HUES64 (cell line): Measurements from ENCODE around the gene PTBP1. TPM values are rescaled to one million over a fixed set of nuclear protein-coding genes. Genes with fewer than 3 reads are reported as not detected.

Experiments
- H3K27ac ChIP-seq: 2 replicates; pipeline ENCODE4 v1.7.0; 2013; ENCODE audit warnings: low read depth, low read length, inconsistent platforms
- H3K27me3 ChIP-seq: 2 replicates; pipeline ENCODE4 v1.6.1; 2013; ENCODE audit warnings: mild to moderate bottlenecking, low read length; ENCODE audit not compliant: insufficient read depth
- H3K36me3 ChIP-seq: 2 replicates; pipeline ENCODE4 v1.6.1; 2013; ENCODE audit warnings: mild to moderate bottlenecking, low read length; ENCODE audit not compliant: insufficient read depth
- H3K4me1 ChIP-seq: 2 replicates; pipeline ENCODE4 v1.6.1; 2013; ENCODE audit warnings: mild to moderate bottlenecking, low read length, moderate library complexity; ENCODE audit not compliant: insufficient read depth
- H3K4me3 ChIP-seq: 2 replicates; pipeline ENCODE4 v1.5.1; 2013; ENCODE audit warnings: mild to moderate bottlenecking, low read length, moderate library complexity
- H3K9ac ChIP-seq: 2 replicates; pipeline ENCODE4 v1.6.1; 2013; ENCODE audit warnings: mild to moderate bottlenecking, low read depth, low read length
- H3K9me3 ChIP-seq: 2 replicates; pipeline ENCODE4 v1.6.1; 2013; ENCODE audit warnings: low read depth, low read length; ENCODE audit not compliant: insufficient read depth
- WGBS: fragments of 150-250, 120-280 bp; methylation state at CpG from one replicate; pipeline ENCODE4 v1.1.7; 2013; ENCODE audit warnings: missing lambda C conversion rate; 5-methylcytosine and 5-hydroxymethylcytosine counted together
- polyA plus RNA-seq, 2 experiments: library from polyadenylated mRNA; stranded (reverse); fragments of 50-300 nt; gene quantifications; one replicate each; pipeline ENCODE4 v1.2.3, GENCODE V29; 2013

The PTBP1 gene
- 388 TPM for polyA plus RNA-seq (2013, experiment 1 of 2)
- 354 TPM for polyA plus RNA-seq (2013, experiment 2 of 2)

DNA sequence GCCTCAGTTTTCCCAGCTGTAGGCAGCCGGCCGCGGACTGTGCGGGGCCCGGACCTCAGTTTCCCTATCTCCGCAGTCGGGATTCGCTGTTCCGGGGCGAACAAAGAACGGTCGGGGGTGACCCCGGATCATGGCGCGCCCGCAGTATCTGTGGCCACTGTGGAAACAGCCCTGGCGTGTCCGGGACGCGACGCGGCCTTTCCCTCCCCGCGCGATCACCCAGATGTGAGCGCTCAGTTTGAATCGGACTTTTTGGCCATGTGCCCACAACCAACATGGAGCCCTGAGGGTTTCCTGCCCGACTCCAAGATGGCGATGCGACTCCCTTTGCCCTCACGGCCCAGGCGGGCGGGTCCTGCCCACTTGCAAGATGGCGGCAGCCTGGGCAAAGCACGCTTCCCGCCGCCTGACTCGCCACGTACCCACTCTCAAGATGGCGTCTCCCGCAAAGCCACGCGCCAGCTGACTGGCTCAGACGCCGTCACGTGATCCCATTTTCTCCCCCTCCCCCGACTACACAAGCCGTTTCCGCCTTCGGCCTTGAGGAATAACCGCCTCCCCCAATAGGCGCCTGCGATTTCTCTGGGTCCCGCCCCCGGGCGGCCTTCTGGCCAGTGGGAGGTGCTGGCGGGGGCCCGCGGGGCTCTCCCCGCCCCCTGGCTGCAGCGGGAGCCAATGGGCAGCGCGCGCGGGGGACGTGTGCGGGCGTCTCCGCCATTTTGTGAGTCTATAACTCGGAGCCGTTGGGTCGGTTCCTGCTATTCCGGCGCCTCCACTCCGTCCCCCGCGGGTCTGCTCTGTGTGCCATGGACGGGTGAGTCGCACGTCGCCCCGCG is at the start of gene PTBP1:
Gene PTBP1, plus strand, starts transcription at position 761 of the 836 bp plus-strand sequence. Its CDS starts 46 bp downstream, at position 807.
- H3K27ac ChIP-seq = peak within 1 kb of the TSS; percentile 97

DNA sequence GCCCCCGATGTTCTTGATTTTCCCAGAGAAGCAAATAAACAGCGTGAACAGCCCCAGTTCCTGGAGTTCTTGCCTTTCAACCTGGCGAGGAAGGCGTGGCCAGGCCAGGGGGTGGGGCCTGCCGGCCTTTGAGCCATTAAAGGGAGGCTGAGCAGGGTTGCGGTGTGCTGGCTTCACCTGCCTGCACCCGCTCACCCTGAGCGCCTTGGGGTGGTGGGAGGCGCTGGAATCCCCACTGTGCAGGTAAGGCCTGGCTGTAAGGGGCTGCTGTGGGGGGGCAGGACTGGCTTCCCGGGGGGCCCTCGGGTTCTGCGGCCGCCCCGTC is 49.0 kb upstream of the PTBP1 start:
- no peaks in the 10 kb centered on the region for H3K27me3 ChIP-seq
- no peak overlapping the region for H3K27ac ChIP-seq
- 0 out of 2 replicates have a peak, but pooled peaks cover 4% of the 10 kb centered on the region for H3K9me3 ChIP-seq
- no peak overlapping the region for H3K4me3 ChIP-seq
- no peaks in the 10 kb centered on the region for H3K36me3 ChIP-seq
- no peaks in the 10 kb centered on the region for H3K4me1 ChIP-seq
- 84% methylated on average over 14 of the region's 14 CpGs for WGBS
- H3K9ac ChIP-seq = no peak overlapping the region

More for the DNA sequence above, at the start of gene PTBP1:
- WGBS = 2% methylated on average over 83 of the region's 83 CpGs
- Histone ChIP-seq H3K27me3 (no peaks in the 10 kb centered on the region), H3K9me3 (no peaks in the 10 kb centered on the region), H3K4me3 (peak within 1 kb of the TSS; percentile 99), H3K36me3 (peaks cover 28% of the 10 kb centered on the region), H3K9ac (peak within 1 kb of the TSS; percentile 98), H3K4me1 (peaks cover 20% of the 10 kb centered on the region)

DNA sequence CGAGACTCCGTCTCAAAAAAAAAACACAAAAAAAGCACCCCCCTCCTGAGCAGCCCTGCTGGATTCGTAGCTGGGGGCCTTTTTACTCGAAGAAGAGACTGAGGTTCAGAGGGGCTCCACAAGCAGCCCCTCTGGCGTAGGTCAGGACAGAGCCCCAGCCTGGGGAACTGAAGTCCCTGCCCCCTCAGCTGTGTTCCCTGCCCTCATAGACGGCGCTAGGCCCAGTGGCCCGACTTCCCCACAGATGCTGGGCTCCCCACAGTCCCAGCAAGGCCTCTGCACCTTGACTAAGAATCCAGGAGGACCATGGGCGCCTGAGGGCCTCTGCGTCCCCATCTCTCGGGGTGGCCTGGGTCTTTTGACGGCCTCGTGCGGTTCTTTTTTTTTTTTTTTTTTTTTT is 47.4 kb upstream of the PTBP1 start:
- Histone ChIP-seq H3K36me3 (no peaks in the 10 kb centered on the region), H3K4me1 (no peaks in the 10 kb centered on the region), H3K9me3 (0 out of 2 replicates have a peak, but pooled peaks cover 4% of the 10 kb centered on the region), H3K9ac (no peak overlapping the region), H3K27ac (no peak overlapping the region), H3K27me3 (no peaks in the 10 kb centered on the region), H3K4me3 (no peak overlapping the region)
- WGBS = 84% methylated on average over 14 of the region's 14 CpGs

DNA sequence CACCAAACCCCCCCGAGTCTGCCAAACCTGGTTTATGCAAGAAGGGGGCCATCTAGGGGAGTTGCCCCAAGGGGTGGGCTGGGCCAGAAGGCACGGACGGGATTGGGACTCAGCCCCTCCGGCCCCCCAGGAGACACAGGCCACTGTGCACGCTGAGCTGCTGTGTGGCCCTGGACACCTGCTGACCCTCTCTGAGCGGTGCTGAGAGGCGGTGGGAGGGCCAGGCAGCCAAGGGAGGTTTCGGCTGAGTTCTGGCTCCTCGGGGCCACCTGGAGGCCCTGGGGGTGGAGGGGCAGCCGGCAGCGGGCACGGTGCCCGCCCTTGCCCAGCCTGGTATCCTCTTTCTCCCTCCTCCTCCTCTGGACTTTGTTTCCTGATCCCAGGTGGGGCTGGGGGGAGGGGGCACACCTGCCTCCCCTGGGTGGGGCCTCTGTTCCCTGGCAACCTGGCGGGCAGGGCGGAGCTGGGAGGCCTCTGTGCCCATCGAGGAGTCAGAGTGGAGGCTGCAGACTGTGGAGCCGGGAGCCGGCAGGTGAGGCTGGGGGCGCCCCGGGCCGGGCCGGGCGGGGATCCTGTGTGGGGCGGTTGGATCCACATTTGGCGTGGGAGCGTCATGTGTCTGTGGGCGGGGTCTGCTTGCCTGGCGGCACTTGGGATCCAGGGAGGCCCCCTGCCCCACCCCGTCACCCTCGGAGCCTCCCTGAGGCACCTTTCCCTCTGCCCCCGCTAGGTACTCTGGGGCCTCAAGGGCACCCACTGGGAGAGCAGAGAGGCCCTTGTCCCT is 46.4 kb upstream of the PTBP1 start, which contains the start of gene MISP:
Gene MISP, plus strand, starts transcription at position 473 of the 784 bp plus-strand sequence. CDS start 5,835 bp downstream, outside the sequence.
- H3K27me3 ChIP-seq = no peaks in the 10 kb centered on the region
- no peak within 1 kb of the TSS for H3K4me3 ChIP-seq
- H3K9ac ChIP-seq = no peak within 1 kb of the TSS
- WGBS = 88% methylated on average over 31 of the region's 31 CpGs
- no peaks in the 10 kb centered on the region for H3K36me3 ChIP-seq
- no peaks in the 10 kb centered on the region for H3K4me1 ChIP-seq
- no peak within 1 kb of the TSS for H3K27ac ChIP-seq
- H3K9me3 ChIP-seq = 0 out of 2 replicates have a peak, but pooled peaks cover 4% of the 10 kb centered on the region

DNA sequence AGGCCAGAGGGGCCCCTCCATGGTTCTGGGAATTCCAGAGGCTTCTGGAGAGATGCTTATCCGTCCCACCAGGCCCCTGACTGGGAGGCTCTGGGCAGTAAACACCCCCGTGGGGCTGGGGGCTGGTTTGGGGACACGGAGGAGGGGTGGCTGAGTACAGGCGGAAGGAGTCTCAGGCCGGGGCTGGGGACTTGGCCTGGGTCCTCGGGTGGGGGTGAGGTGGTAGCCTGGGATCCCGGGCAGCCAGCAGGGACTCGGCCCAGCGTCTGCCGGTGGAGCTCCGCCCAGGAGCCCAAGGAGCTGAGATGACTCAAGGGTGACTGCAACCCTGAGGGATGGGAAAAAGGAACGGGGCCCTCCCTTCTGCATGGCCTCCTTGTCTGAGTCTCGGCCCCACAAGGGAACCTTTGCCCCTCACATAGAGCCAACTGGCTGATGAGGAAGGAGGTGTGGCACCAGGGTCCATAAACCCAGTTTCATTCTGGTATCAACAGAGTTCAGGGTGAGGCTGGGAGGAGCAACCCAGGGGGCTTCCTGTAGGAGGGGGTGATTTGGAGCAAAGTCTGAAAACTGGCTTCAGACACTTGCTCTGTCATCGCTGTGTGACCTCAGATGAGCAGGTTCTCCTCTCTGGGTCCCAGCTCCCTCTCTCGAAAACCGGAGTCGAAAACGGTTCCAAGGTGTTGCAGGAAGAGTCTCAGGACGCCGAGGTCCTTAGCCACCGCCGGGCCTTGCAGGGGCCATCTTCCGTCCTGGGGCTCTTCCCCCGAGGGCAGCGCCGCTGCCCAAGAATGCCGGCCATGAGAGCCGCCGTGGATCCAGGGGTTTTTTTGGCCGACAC is 45.5 kb upstream of the PTBP1 start:
- Histone ChIP-seq H3K27ac (no peak overlapping the region), H3K27me3 (no peaks in the 10 kb centered on the region), H3K9me3 (0 out of 2 replicates have a peak, but pooled peaks cover 4% of the 10 kb centered on the region), H3K4me3 (no peak overlapping the region), H3K4me1 (no peaks in the 10 kb centered on the region), H3K9ac (no peak overlapping the region), H3K36me3 (no peaks in the 10 kb centered on the region)
- 75% methylated on average over 30 of the region's 30 CpGs for WGBS

DNA sequence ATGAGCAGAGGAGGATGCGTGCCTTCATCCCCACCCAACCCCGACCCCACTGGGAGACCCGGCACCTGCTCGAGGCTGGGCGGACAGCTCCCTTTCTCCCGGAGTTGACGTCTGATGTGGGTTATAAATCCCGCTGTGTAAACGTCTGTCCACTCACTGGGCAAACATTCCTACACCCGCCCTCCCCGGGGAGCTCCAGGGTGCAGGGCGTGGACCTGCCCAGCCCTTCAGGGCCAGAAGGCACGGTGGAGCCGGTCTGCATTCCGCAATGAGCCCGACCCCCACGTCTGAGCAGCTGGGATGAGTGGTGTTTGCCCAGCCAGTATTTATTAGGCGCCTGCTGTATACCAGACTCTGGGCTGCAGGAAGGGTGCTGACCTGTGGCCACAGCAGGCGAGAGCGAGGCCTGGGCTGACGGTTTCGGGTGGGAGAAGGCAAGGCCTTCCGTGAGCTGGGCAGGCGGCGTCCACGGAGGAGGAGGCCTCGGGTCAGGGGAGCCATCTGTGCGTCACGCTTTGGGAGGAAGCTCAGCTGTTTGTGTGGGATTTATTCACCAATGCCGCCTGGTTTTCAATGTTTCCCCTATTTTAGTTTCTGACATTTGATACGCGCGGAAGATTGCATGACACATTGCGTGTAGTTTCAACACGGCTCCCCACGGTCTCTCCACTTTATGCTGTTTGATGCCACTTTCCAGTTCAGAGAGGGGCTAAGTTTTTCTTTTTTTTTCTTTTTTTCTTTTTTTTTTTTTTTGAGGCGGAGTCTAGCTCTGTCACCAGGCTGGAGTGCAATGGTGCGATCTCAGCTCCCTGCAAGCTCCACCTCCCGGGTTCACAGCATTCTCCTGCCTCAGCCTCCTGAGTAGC is 44.4 kb upstream of the PTBP1 start:
- Histone ChIP-seq H3K36me3 (no peaks in the 10 kb centered on the region), H3K27ac (no peak overlapping the region), H3K4me3 (no peak overlapping the region), H3K9me3 (no peaks in the 10 kb centered on the region), H3K9ac (no peak overlapping the region), H3K4me1 (no peaks in the 10 kb centered on the region), H3K27me3 (no peaks in the 10 kb centered on the region)
- WGBS = 85% methylated on average over 38 of the region's 39 CpGs

DNA sequence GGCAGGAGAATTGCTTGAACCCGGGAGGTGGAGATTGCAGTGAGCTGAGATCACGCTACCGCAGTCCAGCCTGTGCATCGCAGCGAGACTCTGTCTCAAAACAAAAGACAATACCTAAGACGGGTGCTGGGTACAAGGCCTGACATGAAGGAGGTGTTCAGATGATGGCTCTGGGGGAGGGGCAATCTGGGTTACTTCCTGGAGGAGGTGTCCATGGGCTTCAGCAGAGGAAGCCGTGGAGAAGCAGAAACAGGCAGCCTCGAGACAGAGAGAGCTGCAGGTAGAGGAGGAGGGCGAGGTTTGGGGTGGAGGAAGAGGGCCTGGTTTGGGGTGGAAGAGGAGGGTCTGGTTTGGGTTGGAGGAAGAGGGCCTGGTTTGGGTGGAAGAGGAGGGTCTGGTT is 42.7 kb upstream of the PTBP1 start:
- H3K27ac ChIP-seq = no peak overlapping the region
- no peaks in the 10 kb centered on the region for H3K9me3 ChIP-seq
- no peaks in the 10 kb centered on the region for H3K27me3 ChIP-seq
- 91% methylated on average over 9 of the region's 9 CpGs for WGBS
- no peaks in the 10 kb centered on the region for H3K36me3 ChIP-seq
- no peak overlapping the region for H3K4me3 ChIP-seq
- H3K4me1 ChIP-seq = no peaks in the 10 kb centered on the region
- H3K9ac ChIP-seq = no peak overlapping the region

DNA sequence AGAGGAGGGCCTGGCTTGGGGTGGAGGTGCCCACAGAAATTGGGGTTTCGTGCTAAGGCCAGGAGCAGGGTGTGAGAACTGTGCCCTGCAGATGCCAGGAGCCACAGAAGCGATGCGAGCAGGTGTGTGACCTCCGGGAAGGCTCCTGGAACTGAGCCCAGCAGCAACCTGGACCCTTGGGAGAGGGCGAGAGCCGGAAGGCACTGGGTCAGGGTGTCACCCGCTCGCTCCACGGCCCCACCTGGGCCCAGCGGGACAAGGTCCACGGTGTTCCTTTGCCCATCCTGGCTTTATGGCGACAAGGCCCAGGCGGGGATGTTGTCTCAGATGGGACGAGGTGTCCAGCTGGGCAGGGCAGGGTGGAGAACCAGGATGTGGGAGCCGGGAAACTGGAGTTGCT is 42.2 kb upstream of the PTBP1 start:
- Histone ChIP-seq H3K9me3 (no peaks in the 10 kb centered on the region), H3K36me3 (no peaks in the 10 kb centered on the region), H3K4me3 (no peak overlapping the region), H3K27ac (no peak overlapping the region), H3K27me3 (no peaks in the 10 kb centered on the region), H3K9ac (no peak overlapping the region), H3K4me1 (no peaks in the 10 kb centered on the region)
- WGBS = 94% methylated on average over 15 of the region's 15 CpGs

DNA sequence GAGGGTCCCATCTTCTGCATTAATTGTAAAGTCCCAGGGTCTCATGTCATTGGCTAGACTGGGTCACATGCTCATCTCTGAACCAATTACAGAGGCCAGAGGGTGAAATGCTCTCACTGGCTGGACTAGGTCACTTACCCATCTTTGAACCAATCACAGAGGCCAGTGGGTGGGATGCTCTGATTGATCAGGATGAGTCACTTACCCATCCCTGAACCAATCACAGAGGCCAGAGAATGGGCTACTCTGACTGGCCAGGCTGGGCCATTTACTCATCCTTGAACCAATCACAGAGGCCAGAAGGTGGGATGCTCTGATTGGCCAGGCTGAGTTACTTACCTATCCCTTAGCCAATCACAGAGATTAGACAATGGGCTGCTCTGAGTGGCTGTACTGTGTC is 41.0 kb upstream of the PTBP1 start:
- Histone ChIP-seq H3K4me1 (no peaks in the 10 kb centered on the region), H3K27ac (no peak overlapping the region), H3K9me3 (no peaks in the 10 kb centered on the region), H3K9ac (no peak overlapping the region), H3K4me3 (no peak overlapping the region), H3K36me3 (no peaks in the 10 kb centered on the region), H3K27me3 (no peaks in the 10 kb centered on the region)
